Skin of body (tissue), 2 donors: ENCODE measurements around the gene GLI3. TPM values are rescaled to one million over a fixed set of nuclear protein-coding genes. Genes with fewer than 3 reads are reported as not detected.

Source experiments
- DNase-seq: peaks from one replicate; lab custom pipeline; 2025; lab: John Stamatoyannopoulos, UW
- total RNA-seq: library from RNA; depleted of rRNA; stranded (reverse); fragments of >200 nt; gene quantifications from one replicate; pipeline ENCODE4 v1.2.3, GENCODE V29; 2014

GLI3 gene
- 23.4 TPM for total RNA-seq

DNA sequence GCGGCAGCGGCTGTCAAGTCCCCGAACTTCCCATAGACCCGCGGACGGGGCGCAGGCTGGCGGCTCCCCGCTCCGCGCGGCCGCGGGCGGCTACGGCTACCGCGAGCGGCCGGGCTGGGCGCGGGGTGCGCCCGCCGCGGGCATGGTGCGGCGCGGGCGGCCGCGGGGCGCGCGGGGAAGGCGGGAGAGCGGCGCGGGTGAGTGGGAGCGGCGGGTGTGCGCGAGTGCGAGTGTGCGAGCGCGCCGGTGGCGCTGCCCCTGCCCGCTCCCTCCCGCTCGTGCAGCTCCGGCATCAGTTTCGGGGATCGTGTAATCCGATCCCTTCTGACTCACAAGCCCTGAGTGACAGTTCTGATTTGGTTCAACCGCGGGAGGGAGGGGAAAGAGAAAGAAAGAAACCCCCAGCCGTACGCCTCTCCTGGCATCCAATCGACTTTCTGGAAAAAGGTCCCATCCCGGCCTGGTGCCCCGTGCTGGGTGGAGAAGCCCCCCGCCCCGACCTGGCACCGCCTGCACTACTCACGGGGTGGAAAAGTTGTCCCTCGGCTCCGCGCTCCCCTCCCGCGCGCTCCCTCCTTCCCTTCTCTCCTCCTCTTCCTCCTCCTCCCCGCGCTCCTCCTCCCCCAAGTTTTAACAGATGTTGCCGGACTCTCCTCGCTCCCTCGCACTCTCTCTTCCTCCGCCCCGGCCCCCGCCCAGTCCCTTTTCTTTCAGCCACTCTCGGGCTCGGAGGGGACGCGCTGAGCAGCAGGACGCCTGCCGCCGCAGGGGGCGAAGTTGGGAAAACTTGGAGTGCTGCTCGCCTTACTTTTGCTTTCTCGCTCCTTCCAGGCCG is at the start of gene GLI3:
GLI3 (minus strand) TSS at position 234 of the 835 bp plus-strand sequence. CDS start 13,956 bp downstream, outside the sequence.
- DNase-seq, result peak; percentile 98

DNA sequence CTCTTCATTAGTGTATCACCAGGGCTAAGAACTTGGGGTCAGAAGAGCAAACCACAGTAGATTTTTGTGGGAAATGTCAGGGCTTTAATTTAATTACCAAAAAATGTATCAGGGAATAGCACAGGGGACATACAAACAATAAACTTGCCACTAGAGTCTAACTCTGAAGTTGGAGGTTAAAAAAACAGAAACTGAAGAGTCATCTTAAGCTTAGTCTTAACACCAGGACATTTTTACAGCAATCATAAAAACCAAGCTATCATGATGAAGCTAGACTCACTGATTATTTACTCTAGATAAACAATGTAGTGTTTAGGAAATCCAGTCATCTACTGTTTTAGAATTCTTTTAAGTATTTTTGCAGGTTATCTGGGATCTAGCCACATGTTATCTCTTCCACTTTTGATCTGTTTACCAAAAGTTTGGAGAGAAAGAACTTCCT is 48.4 kb upstream of the GLI3 start:
- DNase-seq, result no peak

DNA sequence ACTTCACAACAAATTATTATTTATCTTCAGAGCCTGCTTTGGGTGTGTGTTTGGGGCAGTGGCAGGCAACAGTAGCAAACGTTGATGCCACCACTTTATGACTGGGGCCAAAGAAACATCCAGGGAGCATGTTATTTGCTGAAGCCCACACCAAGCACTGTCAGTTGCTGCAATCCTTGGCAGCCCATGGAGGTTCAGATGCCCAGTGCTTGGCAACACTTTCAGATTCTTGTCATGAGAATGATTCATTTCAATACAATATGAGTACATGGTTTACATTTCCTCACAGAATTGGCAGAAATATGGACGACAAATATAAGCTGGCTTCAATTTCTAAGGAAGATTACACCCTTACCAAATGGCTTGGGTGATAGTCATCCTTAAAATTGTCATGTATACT is 46.5 kb upstream of the GLI3 start:
- DNase-seq, result no peak

DNA sequence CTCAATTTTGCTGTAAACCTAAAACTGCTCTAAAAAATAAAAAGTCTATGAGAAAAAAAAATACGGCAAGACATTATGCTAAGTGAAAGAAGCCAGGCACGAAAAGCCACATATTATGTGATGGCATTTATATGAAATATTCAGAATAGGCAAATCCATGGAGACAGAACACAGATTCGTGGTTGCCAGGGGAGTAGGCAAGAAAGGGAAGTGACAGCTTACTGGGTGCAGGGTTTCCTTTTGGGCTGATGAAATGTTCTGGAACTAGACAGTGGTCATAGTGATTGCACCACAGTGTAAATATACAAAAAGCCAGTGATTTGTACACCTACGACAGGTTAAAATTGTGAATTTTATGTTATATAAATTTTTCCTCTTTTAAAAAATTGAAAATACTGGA is 41.3 kb upstream of the GLI3 start:
- no peak for DNase-seq

DNA sequence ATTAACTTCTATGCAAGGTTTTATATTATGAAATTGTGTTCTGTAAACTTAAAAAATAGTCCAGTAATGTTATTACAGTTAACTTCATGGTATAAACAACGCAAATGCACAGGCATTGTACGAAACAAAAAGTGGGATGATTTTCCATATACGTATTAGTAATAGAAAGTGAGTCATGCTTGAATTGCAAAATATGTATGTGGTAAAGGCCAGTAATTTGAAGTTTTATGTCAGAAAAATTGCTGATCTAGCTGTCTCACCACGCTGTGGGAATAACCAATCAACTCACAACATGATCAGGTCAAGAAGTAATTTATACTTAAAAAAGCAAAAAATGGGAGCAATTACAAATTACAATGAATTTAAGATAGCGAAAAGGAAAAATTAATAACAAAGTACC is 37.0 kb upstream of the GLI3 start:
- no peak for DNase-seq

DNA sequence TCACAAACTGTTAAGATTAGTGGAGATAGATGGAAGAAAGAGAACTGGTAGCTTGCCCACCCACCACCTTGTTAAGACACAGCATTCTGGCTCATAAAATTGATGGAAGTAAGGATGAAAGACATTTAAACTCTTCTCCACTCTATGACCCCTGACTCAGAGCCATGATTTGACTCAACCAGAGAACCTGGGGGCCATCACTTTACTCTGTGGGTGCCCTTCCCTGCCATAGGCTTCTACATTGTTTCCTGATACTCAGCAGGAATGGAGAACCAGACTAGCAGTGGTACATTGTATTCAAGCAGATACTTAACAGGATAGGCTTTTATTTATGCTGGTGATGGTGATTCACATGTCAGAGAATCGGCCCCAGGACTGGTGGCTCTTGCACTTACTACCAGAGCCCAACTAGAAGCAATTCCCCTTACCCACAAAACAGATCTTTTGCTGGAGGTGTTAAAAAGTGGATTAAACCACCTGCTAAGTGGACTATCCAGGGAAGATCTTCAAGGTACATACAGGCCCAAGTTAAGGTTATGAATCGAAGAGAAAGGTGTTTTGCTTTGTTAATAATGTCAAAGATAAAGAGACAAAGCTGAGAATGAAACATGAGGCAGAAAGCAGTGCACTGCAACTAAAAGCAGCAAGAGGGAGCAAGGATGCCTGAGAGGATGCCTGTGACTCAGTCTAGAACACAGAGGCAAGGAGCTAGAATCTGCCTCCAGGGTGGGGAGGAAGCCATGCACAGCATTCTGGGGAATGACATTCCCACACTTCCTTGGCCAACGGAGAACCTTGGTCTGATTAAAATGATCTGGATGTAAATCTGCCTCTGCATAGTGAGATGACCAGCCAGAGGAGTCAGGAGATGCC is 36.0 kb upstream of the GLI3 start:
- DNase-seq, result no peak

DNA sequence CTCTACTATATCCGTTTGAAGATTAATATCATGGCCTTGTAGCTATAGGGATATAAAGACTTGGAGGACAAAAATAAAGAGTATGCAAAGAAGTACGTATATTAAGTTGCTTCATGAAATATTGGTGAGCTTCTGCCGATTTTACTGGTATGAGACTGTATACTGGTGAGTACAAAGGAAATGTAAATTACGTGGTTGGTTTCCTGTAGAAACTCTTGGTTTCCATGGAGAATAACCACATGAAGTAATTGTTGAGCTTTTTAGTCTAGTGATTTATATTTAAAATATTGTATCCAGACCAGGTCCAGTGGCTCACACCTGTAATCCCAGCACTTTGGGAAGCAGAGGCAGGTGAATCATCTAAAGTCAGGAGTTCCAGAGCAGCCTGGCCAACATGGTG is 32.2 kb upstream of the GLI3 start:
- DNase-seq, result no peak

DNA sequence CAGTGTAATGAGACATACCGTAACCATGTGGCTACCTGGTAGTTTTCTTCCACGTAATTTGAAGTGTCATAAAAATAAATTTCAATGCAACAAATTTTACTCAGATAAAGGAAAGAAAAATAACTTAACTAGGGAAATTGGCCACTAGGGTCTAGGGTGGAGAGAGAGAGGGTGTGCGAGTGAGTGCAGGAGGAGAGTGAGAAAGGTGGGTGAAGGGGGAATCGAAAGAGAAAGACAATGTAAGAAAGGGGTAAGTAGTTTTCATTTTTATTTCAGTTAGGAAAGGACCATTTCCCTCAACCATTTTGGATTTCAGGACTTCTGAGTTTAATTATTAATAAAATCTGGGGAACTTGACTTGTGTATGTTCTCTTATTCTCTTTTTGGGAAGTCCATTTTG is 27.7 kb upstream of the GLI3 start:
- no peak for DNase-seq

DNA sequence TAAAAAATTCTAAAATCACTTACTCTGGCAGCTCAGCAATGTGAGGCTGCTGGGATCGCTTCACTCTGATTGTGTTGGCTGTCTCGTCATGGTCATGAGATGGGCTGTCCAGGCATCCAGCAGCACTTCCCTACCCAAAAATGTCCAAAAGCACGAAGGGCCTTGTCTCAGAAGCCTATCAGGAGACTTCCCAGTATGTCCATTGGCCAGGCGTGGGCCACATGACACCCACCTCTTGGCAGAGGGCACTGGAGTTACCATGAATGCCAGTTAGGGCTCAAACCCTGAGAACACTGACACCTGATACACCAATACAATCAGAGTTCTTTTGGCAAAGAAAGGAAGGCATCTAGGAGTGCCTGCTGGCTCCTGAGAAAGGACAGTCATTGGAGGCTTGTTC is 27.0 kb upstream of the GLI3 start:
- DNase-seq, result no peak

DNA sequence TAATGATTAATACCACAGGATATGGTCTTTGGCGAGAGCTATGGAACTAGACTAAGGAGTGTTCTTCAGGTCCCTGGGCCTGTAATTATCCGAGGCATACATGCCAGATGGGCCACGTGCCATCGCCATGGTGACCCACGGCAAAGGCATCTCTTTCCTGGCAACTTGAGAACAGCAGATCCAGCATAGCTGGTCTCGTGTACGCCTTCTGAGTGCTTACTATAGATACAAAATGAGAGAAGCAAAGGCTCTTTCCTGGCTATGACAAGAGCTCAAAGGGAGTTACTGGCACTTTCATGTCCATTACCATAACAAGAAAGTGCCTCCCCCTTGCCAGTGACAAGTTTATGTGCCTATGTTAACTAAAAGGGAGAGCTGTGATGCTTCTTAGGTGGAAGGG is 26.0 kb upstream of the GLI3 start:
- DNase-seq, result no peak

DNA sequence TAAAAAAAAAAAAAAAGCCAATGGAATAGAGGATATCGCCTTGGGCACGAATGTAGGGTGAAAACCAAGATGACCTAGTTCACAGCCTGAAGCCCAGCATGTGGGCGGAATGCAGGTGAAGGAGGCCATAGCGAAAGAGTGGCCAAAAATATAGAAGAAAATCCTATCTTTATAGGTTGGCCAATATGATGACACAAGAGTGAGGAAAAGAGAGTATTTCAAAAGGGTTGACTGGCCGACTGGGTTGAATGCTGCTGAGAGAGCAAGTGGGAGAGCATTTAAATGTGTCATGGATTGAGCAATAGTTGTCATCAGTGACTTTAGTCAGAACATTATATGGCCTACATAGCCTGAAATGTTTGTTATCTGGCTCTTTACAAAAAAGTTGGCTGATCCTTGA is 17.2 kb upstream of the GLI3 start:
- DNase-seq, result no peak

DNA sequence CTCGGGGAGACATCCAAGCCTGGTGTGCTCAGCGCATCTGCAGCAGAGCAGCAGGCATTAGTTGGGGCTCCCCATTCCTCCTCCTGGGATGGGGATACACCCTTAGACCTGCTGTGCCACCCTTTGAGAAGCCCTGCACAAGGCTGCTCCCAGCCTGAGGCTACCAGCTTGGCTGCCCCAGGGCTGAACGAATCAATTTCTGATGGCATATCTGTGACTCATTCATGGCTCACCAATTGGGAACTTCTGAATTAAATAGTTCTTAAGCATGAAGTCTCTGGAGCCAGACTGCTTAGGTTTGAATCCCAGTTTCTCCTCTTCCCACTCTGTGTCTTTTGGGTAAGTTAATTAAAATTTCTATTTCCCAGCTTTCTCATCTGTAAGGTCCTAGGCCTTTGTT is 16.3 kb upstream of the GLI3 start:
- DNase-seq, result no peak

DNA sequence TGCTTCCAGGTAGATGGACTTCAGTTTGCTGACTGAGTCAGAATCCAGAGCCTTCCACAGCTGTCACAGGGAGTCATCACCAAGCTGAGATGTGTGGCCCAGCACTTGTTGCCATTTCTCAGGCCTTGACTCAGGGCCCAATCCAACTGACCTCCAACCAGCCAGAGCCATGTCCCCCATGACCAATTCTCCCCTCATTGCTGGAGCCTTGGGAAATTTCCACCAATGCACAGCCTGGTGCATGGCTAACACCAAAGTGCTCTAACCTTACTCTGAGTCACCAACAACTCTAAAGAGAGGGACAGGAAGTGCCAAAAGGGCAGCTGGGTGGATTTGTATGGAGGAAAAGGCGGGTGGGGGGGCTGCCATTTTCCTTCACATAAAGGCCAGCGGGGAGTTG is 13.4 kb upstream of the GLI3 start:
- DNase-seq, result no peak

DNA sequence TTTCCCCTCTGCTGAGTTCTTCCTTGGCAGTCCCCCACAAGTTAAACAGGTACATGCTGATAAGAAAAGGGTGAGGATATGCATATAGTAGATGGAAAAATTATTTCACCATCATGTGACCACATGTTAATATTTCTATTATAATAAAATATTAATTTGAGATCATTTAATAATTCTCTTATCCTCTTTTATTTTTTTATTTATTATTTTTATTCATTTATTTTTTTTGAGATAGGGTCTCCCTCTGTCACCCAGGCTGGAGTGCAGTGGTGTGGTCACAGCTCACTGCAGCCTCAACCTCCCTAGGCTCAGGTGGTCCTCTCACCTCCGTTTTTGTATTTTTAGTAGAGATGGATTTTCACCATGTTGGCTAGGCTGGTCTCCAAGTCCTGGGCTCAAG is 11.6 kb upstream of the GLI3 start:
- no peak for DNase-seq

DNA sequence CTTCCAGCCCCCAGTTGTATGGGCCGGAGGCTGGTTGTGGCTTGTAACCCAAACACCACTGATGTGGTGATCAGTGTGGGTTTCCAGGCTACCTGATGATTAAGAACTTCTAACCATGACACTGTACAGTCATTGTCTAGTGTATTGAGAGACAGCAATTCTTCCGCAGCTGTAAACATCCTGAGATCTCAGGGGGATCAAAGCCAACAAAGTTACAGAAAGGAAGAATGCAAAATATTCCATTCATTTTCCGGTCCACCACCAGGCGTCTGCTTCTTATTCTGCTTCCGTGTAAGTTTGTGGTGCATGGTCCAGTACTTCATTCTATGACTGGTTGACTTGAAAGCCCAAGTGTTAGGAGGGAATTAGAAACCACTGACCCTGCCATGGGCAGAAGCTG is 10.3 kb upstream of the GLI3 start:
- DNase-seq, result no peak

DNA sequence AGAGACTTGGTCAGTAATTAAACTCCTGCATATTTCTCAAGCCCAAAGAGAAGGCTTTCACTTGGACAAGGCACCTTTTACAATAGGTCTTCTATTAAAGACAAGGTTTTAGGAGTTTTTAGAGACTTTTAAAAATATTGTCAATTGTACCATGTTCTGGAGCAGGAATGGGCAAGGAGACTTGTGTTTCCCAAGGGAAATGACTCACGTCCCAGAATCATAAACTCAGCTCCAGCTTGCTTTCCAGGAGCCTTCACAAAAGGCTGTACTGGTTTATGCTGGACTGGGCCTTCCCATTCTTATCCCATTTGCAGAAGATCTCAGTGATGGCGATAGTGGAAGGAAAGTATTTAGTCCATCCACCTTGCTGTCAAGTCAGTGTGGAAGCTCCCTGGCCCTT is 7.8 kb upstream of the GLI3 start:
- no peak for DNase-seq

DNA sequence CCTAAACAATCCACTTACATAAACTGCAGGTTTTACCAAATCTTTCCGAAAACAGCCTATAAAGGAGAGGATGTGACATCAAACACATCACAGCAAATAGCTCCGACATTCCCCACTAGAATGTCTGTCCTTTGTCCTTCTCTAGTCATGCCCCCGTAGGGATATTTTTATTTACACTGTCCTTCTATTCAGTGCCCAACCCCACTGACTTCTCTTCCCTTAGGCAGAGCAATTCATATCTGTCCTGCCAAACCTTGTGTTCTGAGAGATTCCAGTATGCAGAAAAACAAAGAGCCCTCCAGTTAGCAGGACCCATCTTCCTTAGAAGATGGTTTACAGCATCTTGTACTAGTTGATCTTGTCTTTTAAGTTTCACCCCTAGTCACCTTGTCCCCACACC is 5.4 kb upstream of the GLI3 start:
- no peak for DNase-seq

DNA sequence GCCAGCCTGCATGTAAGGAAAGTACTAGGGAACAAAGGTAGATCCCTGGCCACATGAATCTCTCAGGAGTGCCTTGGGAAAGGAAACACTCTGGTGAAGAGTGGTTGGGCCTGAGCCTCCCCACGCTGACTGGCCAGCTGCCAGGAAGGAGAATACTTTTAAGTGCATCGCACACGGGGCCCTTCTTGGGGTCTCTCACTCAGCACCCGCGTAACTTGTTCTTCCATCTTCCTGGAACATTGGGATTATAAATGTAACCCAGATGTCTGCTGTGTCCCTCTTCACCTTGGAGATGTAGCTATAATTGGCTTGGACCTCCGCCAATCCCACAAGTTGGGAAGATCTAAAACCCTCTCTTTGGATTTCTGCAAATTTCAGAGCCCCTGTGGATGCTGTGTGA is 4.4 kb upstream of the GLI3 start:
- no peak for DNase-seq

DNA sequence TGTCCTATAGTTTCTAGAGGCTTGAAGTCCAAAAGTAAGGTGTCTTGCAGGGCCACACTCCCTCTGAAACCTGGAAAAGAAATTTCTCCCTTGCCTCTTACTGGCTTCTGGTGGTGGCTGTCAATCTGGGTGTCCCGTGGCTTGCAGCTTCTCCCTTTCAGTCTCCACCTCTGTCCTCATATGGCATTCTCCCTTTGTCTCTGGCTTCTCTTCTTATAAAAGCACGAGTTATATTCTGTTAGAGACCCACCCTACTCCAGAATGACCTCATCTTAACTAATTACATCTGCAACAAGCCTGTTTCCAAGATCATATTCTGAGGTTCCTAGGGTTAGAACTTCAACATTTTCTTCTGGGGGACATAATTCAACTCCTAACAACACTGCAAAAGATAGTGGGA is 3.4 kb upstream of the GLI3 start:
- peak; percentile 68 for DNase-seq

DNA sequence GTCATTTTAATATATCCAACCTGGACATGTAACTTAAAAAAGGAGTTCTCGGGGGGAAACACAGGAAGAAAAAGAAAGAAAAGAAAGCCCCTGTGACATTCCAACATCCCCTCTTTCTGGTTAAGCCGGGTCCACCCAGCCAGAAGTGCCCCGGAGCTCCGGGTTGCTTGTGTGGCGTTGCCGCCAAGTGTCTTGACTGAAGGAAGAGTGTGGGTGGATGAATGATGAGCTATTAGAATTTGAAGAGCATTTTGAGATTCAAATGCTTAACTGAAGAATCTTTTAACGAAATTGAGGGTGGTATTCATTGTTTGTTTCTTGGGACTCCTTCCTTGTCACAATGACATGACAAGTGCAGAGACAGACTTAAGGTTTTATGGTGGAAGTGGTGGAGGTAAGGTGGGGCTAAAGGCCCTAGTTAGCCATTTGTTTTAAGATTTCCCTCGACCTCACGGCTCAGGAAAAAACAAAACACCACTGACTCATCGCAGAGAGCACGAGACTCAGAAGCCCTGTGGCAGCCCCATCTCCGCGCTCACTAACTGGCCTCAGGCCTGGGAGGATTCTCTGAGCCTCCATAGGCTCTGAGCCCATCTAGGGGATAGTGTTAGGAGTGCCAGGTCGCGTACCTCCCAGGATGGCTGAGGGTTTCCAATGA is 1.8 kb upstream of the GLI3 start:
- DNase-seq, result no peak

DNA sequence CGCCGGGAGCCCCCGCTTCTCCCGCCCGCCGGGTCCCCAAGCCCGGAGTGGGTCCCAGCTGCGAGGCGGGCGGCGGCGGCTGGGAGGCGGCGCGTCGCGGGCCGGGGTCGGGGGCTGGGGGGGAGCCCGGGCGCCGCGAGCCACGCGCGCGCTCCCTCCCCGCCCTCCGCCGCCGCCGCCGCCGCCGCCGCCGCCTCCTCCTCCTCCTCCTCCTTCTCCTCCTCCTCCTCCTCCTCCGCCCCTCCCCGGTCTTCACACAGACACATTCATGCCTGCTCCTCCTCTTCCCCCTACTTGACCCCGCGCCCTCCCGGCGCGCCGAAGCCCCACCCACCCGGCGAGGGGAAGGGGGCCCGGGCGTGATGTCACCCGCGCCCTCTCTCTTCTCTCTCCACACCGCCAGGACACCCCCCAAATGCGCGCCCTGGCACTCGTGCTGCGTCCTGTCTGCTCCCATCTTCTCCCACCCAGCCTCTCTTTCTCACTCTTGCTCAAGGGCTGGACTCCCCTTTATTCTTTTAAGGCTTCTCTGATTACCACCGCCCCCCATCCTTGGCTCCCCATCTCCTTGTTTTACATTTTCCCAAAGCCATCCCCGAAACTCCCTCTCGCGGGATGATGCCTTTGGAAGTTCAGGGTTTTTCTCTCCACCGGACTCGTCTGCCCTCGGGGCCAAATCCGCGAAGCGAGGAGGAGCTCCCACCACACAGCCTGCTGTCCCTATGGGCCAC is 967 bp upstream of the GLI3 start:
- peak; percentile 64 for DNase-seq
